GM12801 (cell line): Measurements from ENCODE around the gene PLCB4.

Source experiments
- CTCF ChIP-seq: IDR thresholded peaks from one replicate; pipeline ENCODE4 v1.5.1; 2011; ENCODE audit warnings: control low read depth; ENCODE audit not compliant: insufficient read length; ENCODE audit errors: extremely low read depth

The PLCB4 gene

GRCh38 chr20:9092655-9093054, 23.8 kb downstream of the PLCB4 start:
- TF ChIP-seq CTCF, result no peak

GRCh38 chr20:9093218-9093957, 24.5 kb downstream of the PLCB4 start:
- no peak for TF ChIP-seq CTCF

- TF ChIP-seq CTCF, result no peak
Measured at GRCh38 chr20:9099372-9099771, 30.5 kb downstream of the PLCB4 start.

- TF ChIP-seq CTCF, result no peak
Measured at GRCh38 chr20:9100691-9101090, 31.8 kb downstream of the PLCB4 start.

GRCh38 chr20:9102456-9102855, 33.6 kb downstream of the PLCB4 start:
- TF ChIP-seq CTCF, result no peak

GRCh38 chr20:9103955-9104354, 35.1 kb downstream of the PLCB4 start:
- TF ChIP-seq CTCF, result no peak

GRCh38 chr20:9108260-9108659, 39.4 kb downstream of the PLCB4 start:
- no peak for TF ChIP-seq CTCF
